ENCODE measurements around the gene LENG9. TPM values are rescaled to one million over a fixed set of nuclear protein-coding genes. Genes with fewer than 3 reads are reported as not detected.

Gene LENG9
- total and polyA plus RNA-seq, 2 of the 13 experiments (the other 11 are each of a cell fraction or from before 2014, with no cell fraction given): 0.75 to 2.9 TPM

- no peaks in the 10 kb centered on the region for H4K20me1 ChIP-seq (ENCODE audit: insufficient read depth, low read length)
- in situ Hi-C loops (cut with HindIII; ENCODE audit: extremely low pct_ligation_motif_present, low pct_unique_long_range_greater_than_20kb): no loop called here
- H3K9me3 ChIP-seq (ENCODE audit: low read length): no peaks in the 10 kb centered on the region
- peaks cover 59% of the 10 kb centered on the region for H3K4me1 ChIP-seq (ENCODE audit: insufficient read depth, low read length)
- H3K4me2 ChIP-seq (ENCODE audit: low read depth, low read length): no peak overlapping the region
- ATAC-seq (no peak), FAIRE-seq (no peak), DNase-seq (ENCODE audit: low spot score) (no peak)
- CTCF ChIA-PET (ENCODE audit: low intra/inter-chr PET ratio, low total read pairs): no interaction called here
- no peak overlapping the region for H3K4me3 ChIP-seq (replicated peaks in 1 of 3; ENCODE audit: insufficient read depth in 1 of 3, low read depth in 2 of 3, low read length in 3 of 3)
- POLR2A ChIA-PET: interaction anchor here (0.9 to 4.4 kb wide), 10 partner anchors 9 to 282 kb away, joined by 3 to 55 read pairs (median 6); partner anchors contain the start of genes LENG8, LENG9, MBOAT7 and TSEN34
- no peak overlapping the region for H2AFZ ChIP-seq (ENCODE audit: low read length)
- intact Hi-C loops (cut with micrococcal nuclease; ENCODE audit: unreplicated experiment): no loop called here
- H3K36me3 ChIP-seq (replicated peaks in 1 of 2; ENCODE audit: control insufficient read depth in 1 of 2, insufficient read depth in 2 of 2, low read length in 2 of 2): no peaks in the 10 kb centered on the region
- 95% methylated on average over 4 of the region's 9 CpGs for WGBS (ENCODE audit: low lambda C conversion rate)
- H3K27ac ChIP-seq (ENCODE audit: extremely low read length, insufficient read depth, low read length): no peak overlapping the region
- no peaks in the 10 kb centered on the region for H3K79me2 ChIP-seq (ENCODE audit: insufficient read depth, low read length)
- TF ChIP-seq ZNF292 (CRISPR knock-in tag; IDR thresholded peaks at IDR 0.05; ENCODE audit: borderline replicate concordance, low read depth): no peak
- no peak for TF ChIP-seq KLF13 (CRISPR knock-in tag; IDR thresholded peaks at IDR 0.05)
- no peak for TF ChIP-seq MXD1 (CRISPR knock-in tag; IDR thresholded peaks at IDR 0.05)
- TF ChIP-seq HES4 (CRISPR knock-in tag; IDR thresholded peaks at IDR 0.05; ENCODE audit: borderline replicate concordance): no peak
- TF ChIP-seq CTCF (CRISPR knock-in tag; IDR thresholded peaks at IDR 0.05): no peak
- TF ChIP-seq MLLT10 (CRISPR knock-in tag; IDR thresholded peaks at IDR 0.05): no peak
- no peak for TF ChIP-seq ZNF670 (CRISPR knock-in tag; IDR thresholded peaks at IDR 0.05; ENCODE audit: borderline replicate concordance)
- no peak for TF ChIP-seq SIX1 (CRISPR knock-in tag; IDR thresholded peaks at IDR 0.05; ENCODE audit: borderline replicate concordance)
- TF ChIP-seq ZNF432 (CRISPR knock-in tag; IDR thresholded peaks at IDR 0.05; ENCODE audit: borderline replicate concordance): no peak
- TF ChIP-seq ATRX (CRISPR knock-in tag; IDR thresholded peaks at IDR 0.05; ENCODE audit: borderline replicate concordance): no peak
- no peak for TF ChIP-seq KDM3A (CRISPR knock-in tag; IDR thresholded peaks at IDR 0.05; ENCODE audit: low read depth)
- no peak for TF ChIP-seq FOXP4 (CRISPR knock-in tag; IDR thresholded peaks at IDR 0.05)
- TF ChIP-seq RAD21 (CRISPR knock-in tag; IDR thresholded peaks at IDR 0.05): no peak
- TF ChIP-seq ZNF10 (CRISPR knock-in tag; IDR thresholded peaks at IDR 0.05; ENCODE audit: borderline replicate concordance, low read depth): no peak
- TF ChIP-seq ZBTB2 (CRISPR knock-in tag; IDR thresholded peaks at IDR 0.05; ENCODE audit: low read depth): no peak
- no TSS peak for BruUV-seq (replicated peaks)
- H3K9ac ChIP-seq (ENCODE audit: insufficient read depth, low read depth, low read length): no peak overlapping the region; the same call in 1 of the 2 replicates
- no peaks in the 10 kb centered on the region for H3K27me3 ChIP-seq (ENCODE audit: control insufficient read depth in 1 of 2, insufficient read depth in 2 of 2, low read length in 2 of 2)
These were observed 42.4 kb downstream of the LENG9 start for GRCh38 chr19:54421169-54421516.

All from HepG2 (cell line).